ENCODE results near the gene GALNT18.

The GALNT18 gene

GRCh38 chr11:11577932-11578911 is 43.6 kb downstream of the GALNT18 start:
- Histone ChIP-seq H3F3A (ENCODE audit: insufficient read depth, low read length) (no peaks in the 10 kb centered on the region), H3K79me2 (ENCODE audit: low read length) (no peaks in the 10 kb centered on the region), H3K4me2 (ENCODE audit: low read depth, low read length) (no peak overlapping the region), H3K27ac (ENCODE audit: low read length) (no peak overlapping the region), H3K36me3 (replicated peaks; ENCODE audit: insufficient read depth, low read length) (no peaks in the 10 kb centered on the region), H3K9me2 (replicated peaks; ENCODE audit: insufficient read depth, low read length) (no peaks in the 10 kb centered on the region), H3K27me3 (replicated peaks; ENCODE audit: insufficient read depth, low read length) (no peaks in the 10 kb centered on the region), H3K4me3 (ENCODE audit: low read length) (no peak overlapping the region), H3K9me3 (replicated peaks; ENCODE audit: insufficient read depth, low read length) (no peaks in the 10 kb centered on the region), H3K4me1 (ENCODE audit: low read length) (no peaks in the 10 kb centered on the region), H2AFZ (ENCODE audit: low read length) (no peak overlapping the region), H3K9ac (ENCODE audit: low read length) (no peak overlapping the region), H4K20me1 (ENCODE audit: insufficient read depth, low read length) (no peaks in the 10 kb centered on the region)
- DNase-seq: no peak
- TF ChIP-seq CTCF (IDR thresholded peaks at IDR 0.05; ENCODE audit: low read length): no peak
- no peak for TF ChIP-seq EZH2 (optimal IDR thresholded peaks at IDR 0.05; ENCODE audit: low read depth, low read length)
- TF ChIP-seq EZH2phosphoT487 (IDR thresholded peaks at IDR 0.05; ENCODE audit: low read length): no peak

- H4K20me1 ChIP-seq (ENCODE audit: insufficient read depth, low read length): no peaks in the 10 kb centered on the region
- no peak overlapping the region for H3K9ac ChIP-seq (ENCODE audit: low read length)
- TF ChIP-seq CTCF (IDR thresholded peaks at IDR 0.05; ENCODE audit: low read length): no peak
- no peak for TF ChIP-seq EZH2 (optimal IDR thresholded peaks at IDR 0.05; ENCODE audit: low read depth, low read length)
- no peak for TF ChIP-seq EZH2phosphoT487 (IDR thresholded peaks at IDR 0.05; ENCODE audit: low read length)
- H3K36me3 ChIP-seq (replicated peaks; ENCODE audit: insufficient read depth, low read length): no peaks in the 10 kb centered on the region
- H3F3A ChIP-seq (ENCODE audit: insufficient read depth, low read length): no peaks in the 10 kb centered on the region
- no peaks in the 10 kb centered on the region for H3K9me2 ChIP-seq (replicated peaks; ENCODE audit: insufficient read depth, low read length)
- no peak overlapping the region for H3K4me3 ChIP-seq (ENCODE audit: low read length)
- no peak for DNase-seq
- H3K9me3 ChIP-seq (replicated peaks; ENCODE audit: insufficient read depth, low read length): no peaks in the 10 kb centered on the region
- H3K79me2 ChIP-seq (ENCODE audit: low read length): no peaks in the 10 kb centered on the region
- no peak overlapping the region for H2AFZ ChIP-seq (ENCODE audit: low read length)
- H3K27me3 ChIP-seq (replicated peaks; ENCODE audit: insufficient read depth, low read length): no peaks in the 10 kb centered on the region
- no peaks in the 10 kb centered on the region for H3K4me1 ChIP-seq (ENCODE audit: low read length)
- no peak overlapping the region for H3K4me2 ChIP-seq (ENCODE audit: low read depth, low read length)
- H3K27ac ChIP-seq (ENCODE audit: low read length): no peak overlapping the region
These were observed 44.5 kb downstream of the GALNT18 start for GRCh38 chr11:11577251-11577855.

GRCh38 chr11:11574373-11575287 is 47.2 kb downstream of the GALNT18 start:
- H3K4me1 ChIP-seq (ENCODE audit: low read length): no peaks in the 10 kb centered on the region

More at GRCh38 chr11:11574373-11575287, 47.2 kb downstream of the GALNT18 start:
- H3K9ac ChIP-seq (ENCODE audit: low read length): no peak overlapping the region
- no peak overlapping the region for H3K27ac ChIP-seq (ENCODE audit: low read length)
- no peak overlapping the region for H2AFZ ChIP-seq (ENCODE audit: low read length)
- no peak for DNase-seq
- no peaks in the 10 kb centered on the region for H3K79me2 ChIP-seq (ENCODE audit: low read length)
- no peaks in the 10 kb centered on the region for H3F3A ChIP-seq (ENCODE audit: insufficient read depth, low read length)
- H3K27me3 ChIP-seq (replicated peaks; ENCODE audit: insufficient read depth, low read length): no peaks in the 10 kb centered on the region
- no peak overlapping the region for H3K4me2 ChIP-seq (ENCODE audit: low read depth, low read length)
- no peaks in the 10 kb centered on the region for H3K36me3 ChIP-seq (replicated peaks; ENCODE audit: insufficient read depth, low read length)
- no peaks in the 10 kb centered on the region for H4K20me1 ChIP-seq (ENCODE audit: insufficient read depth, low read length)
- no peak overlapping the region for H3K4me3 ChIP-seq (ENCODE audit: low read length)
- no peak for TF ChIP-seq EZH2phosphoT487 (IDR thresholded peaks at IDR 0.05; ENCODE audit: low read length)
- no peak for TF ChIP-seq EZH2 (optimal IDR thresholded peaks at IDR 0.05; ENCODE audit: low read depth, low read length)
- no peak for TF ChIP-seq CTCF (IDR thresholded peaks at IDR 0.05; ENCODE audit: low read length)
- H3K9me2 ChIP-seq (replicated peaks; ENCODE audit: insufficient read depth, low read length): no peaks in the 10 kb centered on the region
- H3K9me3 ChIP-seq (replicated peaks; ENCODE audit: insufficient read depth, low read length): no peaks in the 10 kb centered on the region
